PC-3 (cell line): ENCODE data around the gene ELMO3. TPM values are rescaled to one million over a fixed set of nuclear protein-coding genes. Genes with fewer than 3 reads are reported as not detected.

Experiments used
- ATAC-seq: fragments of 200-7000 bp; cut with Tn5 transposase; 2 replicates; pipeline ENCODE4 v1.9.1; 2020; ENCODE audit warnings: mild to moderate bottlenecking, moderate library complexity
- BruUV-seq: library from RNA; stranded (reverse); fragments of 400-500 nt; replicated peaks from 2 replicates; lab custom pipeline; 2021; lab: Mats Ljungman, UMichigan
- CTCF ChIA-PET: fragments of 300-600 bp; sonication (Branson Sonifier 250); formaldehyde crosslinking; loops from one replicate; lab custom pipeline; 2022; ENCODE audit warnings: antibody characterized with exemption; lab: Charles Lee
- POLR2A ChIA-PET: fragments of 300-600 bp; sonication (Branson Sonifier 250); formaldehyde crosslinking; loops from one replicate; lab custom pipeline; 2022; ENCODE audit warnings: antibody characterized with exemption; ENCODE audit not compliant: unreplicated experiment; lab: Charles Lee
- DNase-seq: peaks from one replicate; pipeline ENCODE4 v3.0.0-alpha.2; 2015
- H2AFZ ChIP-seq: fragments of 300-600 bp; sonication (generic); 2 replicates; pipeline ENCODE4 v1.6.0; 2016; ENCODE audit warnings: antibody characterized with exemption, low read length
- H3F3A ChIP-seq: fragments of 300-600 bp; sonication (generic); one replicate; pipeline ENCODE4 v1.6.0; 2017; ENCODE audit warnings: antibody characterized with exemption, low read length, control low read depth, mild to moderate bottlenecking; ENCODE audit not compliant: unreplicated experiment
- H3K27ac ChIP-seq: fragments of 300-600 bp; sonication (generic); 2 replicates; pipeline ENCODE4 v1.5.1; 2016; ENCODE audit warnings: mild to moderate bottlenecking, low read length
- H3K27me3 ChIP-seq: fragments of 300-600 bp; sonication (generic); 2 replicates; pipeline ENCODE4 v1.6.1; 2016; ENCODE audit warnings: low read length, mixed read lengths
- H3K36me3 ChIP-seq: fragments of 300-600 bp; sonication (generic); 2 replicates; pipeline ENCODE4 v1.6.1; 2016; ENCODE audit warnings: low read depth, mixed run types, low read length, mixed read lengths
- H3K4me1 ChIP-seq: fragments of 300-600 bp; sonication (generic); 2 replicates; pipeline ENCODE4 v1.5.1; 2016; ENCODE audit warnings: low read length; ENCODE audit not compliant: insufficient read depth
- H3K4me2 ChIP-seq: fragments of 300-600 bp; sonication (generic); 2 replicates; pipeline ENCODE4 v1.6.0; 2016; ENCODE audit warnings: low read length
- H3K4me3 ChIP-seq: fragments of 300-600 bp; sonication (generic); 2 replicates; pipeline ENCODE4 v1.5.1; 2016; ENCODE audit warnings: mild to moderate bottlenecking, low read length, mixed read lengths
- H3K79me2 ChIP-seq: fragments of 300-600 bp; sonication (generic); 2 replicates; pipeline ENCODE4 v1.6.1; 2017; ENCODE audit warnings: low read length, mixed read lengths
- H3K9ac ChIP-seq: fragments of 300-600 bp; sonication (generic); 2 replicates; pipeline ENCODE4 v1.6.0; 2016; ENCODE audit warnings: mild to moderate bottlenecking, low read length
- H3K9me2 ChIP-seq: fragments of 300-600 bp; sonication (generic); replicated peaks from 2 replicates; pipeline ENCODE4 v1.6.1; 2016; ENCODE audit warnings: mixed run types, low read length, mixed read lengths
- H3K9me3 ChIP-seq: fragments of 300-600 bp; sonication (generic); 2 replicates; pipeline ENCODE4 v1.6.1; 2016; ENCODE audit warnings: low read length, mixed read lengths
- H4K20me1 ChIP-seq: fragments of 300-600 bp; sonication (generic); 2 replicates; pipeline ENCODE4 v1.6.1; 2016; ENCODE audit warnings: low read length, mixed read lengths
- EZH2 ChIP-seq: fragments of 300-600 bp; sonication (generic); IDR thresholded peaks from one replicate; pipeline ENCODE4 v1.6.1; 2017; ENCODE audit warnings: antibody characterized with exemption, mild to moderate bottlenecking, low read length; ENCODE audit not compliant: unreplicated experiment
- EZH2phosphoT487 ChIP-seq: fragments of 300-600 bp; sonication (generic); IDR thresholded peaks from 2 replicates; pipeline ENCODE4 v1.6.1; 2018; ENCODE audit warnings: mild to moderate bottlenecking, antibody characterized with exemption, low read length, borderline replicate concordance
- intact Hi-C: fragments of 100-400 bp; cut with micrococcal nuclease; formaldehyde crosslinking; loops from 2 replicates; pipeline ENCODE4 v1.9.0; 2023
- total RNA-seq: library from RNA; depleted of rRNA; stranded (reverse); fragments of >200 nt; gene quantifications from 2 replicates; pipeline ENCODE4 v1.2.3, GENCODE V29; 2014
- TF ChIP-seq, protein P1 (sequence below): fragments of 300-600 bp; sonication (generic); conservative IDR thresholded peaks from 2 replicates; pipeline ENCODE4 v1.5.1; 2017; ENCODE audit warnings: antibody characterized with exemption, low read depth, mild to moderate bottlenecking, low read length

Gene ELMO3
- total RNA-seq, 1 experiment from 2014 or later = 2.2 TPM

DNA sequence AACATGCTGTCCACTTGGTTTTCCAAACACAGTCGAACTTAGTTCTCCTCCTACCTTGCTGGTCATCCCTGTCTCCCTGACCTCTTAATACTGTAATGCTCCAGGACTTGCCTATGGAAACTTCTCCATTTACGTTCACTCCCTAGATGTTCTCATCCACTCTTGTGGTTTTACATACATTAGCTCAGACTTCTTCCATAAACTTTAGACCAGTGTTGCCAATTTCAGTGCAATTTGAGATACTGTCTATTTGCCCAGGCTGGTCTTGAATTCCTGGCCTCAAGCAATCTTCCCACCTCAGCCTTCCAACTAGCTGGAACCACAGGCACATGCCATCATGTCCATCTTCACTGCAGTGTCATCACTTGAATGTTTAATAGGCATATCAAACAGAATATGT, 16.6 kb upstream of the ELMO3 start:
- H3K27ac ChIP-seq = no peak overlapping the region
- no peaks in the 10 kb centered on the region for H3K9me2 ChIP-seq
- H3K4me1 ChIP-seq = peaks cover 51% of the 10 kb centered on the region
- H3K4me2 ChIP-seq = peak overlapping the region; percentile 89
- no peak for ATAC-seq
- TF ChIP-seq EZH2 (no peak), EZH2phosphoT487 (no peak)
- TF ChIP-seq, protein P1, sequence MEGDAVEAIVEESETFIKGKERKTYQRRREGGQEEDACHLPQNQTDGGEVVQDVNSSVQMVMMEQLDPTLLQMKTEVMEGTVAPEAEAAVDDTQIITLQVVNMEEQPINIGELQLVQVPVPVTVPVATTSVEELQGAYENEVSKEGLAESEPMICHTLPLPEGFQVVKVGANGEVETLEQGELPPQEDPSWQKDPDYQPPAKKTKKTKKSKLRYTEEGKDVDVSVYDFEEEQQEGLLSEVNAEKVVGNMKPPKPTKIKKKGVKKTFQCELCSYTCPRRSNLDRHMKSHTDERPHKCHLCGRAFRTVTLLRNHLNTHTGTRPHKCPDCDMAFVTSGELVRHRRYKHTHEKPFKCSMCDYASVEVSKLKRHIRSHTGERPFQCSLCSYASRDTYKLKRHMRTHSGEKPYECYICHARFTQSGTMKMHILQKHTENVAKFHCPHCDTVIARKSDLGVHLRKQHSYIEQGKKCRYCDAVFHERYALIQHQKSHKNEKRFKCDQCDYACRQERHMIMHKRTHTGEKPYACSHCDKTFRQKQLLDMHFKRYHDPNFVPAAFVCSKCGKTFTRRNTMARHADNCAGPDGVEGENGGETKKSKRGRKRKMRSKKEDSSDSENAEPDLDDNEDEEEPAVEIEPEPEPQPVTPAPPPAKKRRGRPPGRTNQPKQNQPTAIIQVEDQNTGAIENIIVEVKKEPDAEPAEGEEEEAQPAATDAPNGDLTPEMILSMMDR = no peak
- no peaks in the 10 kb centered on the region for H3F3A ChIP-seq
- H3K79me2 ChIP-seq = peaks cover 26% of the 10 kb centered on the region
- no peaks in the 10 kb centered on the region for H4K20me1 ChIP-seq
- no peak overlapping the region for H3K9ac ChIP-seq
- intact Hi-C loops = no loop called here
- no peaks in the 10 kb centered on the region for H3K27me3 ChIP-seq
- H2AFZ ChIP-seq = no peak overlapping the region
- no peaks in the 10 kb centered on the region for H3K36me3 ChIP-seq
- ChIA-PET POLR2A (interaction anchor here (0.6 to 1.1 kb wide), 2 partner anchors 65 to 164 kb away, joined by 3 to 4 read pairs; partner anchors contain the start of gene FHOD1), CTCF (interaction anchor here (0.5 kb wide), 1 partner anchor 132 kb away, joined by 5 read pairs; no protein-coding TSS in a partner anchor)
- DNase-seq = peak; percentile 38
- H3K4me3 ChIP-seq = peak overlapping the region; percentile 79
- BruUV-seq = no TSS peak
- no peaks in the 10 kb centered on the region for H3K9me3 ChIP-seq

DNA sequence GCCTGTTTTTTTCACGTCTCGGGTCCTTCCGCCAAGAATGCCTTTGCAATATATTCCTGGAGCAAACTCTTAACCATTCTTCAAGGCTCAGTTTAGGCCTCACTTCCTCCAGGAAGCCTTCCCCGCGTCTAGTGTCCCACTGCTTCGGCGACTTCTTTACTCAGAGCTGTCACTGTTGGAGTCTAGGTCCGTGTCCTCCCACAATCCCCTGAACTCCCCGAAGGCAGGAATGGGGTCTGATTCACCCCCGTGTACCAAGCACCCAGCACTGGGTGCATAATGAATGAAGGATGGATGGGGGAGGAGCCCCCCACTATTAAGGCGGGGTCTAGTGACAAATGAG, 15.7 kb upstream of the ELMO3 start:
- peaks cover 45% of the 10 kb centered on the region for H3K4me1 ChIP-seq
- ChIA-PET POLR2A (no interaction called here), CTCF (no interaction called here)
- no peaks in the 10 kb centered on the region for H4K20me1 ChIP-seq
- H3F3A ChIP-seq = no peaks in the 10 kb centered on the region
- peak overlapping the region; percentile 91; the same call in 1 of the 2 replicates for H3K9ac ChIP-seq
- no peaks in the 10 kb centered on the region for H3K27me3 ChIP-seq
- intact Hi-C loops = loop anchor here (1.0 kb wide), 1 partner anchor 24 kb away; the partner anchor contains the start of genes FBXL8 and TRADD
- H3K9me3 ChIP-seq = no peaks in the 10 kb centered on the region
- DNase-seq (no peak), ATAC-seq (no peak)
- peak overlapping the region; percentile 89 for H3K4me2 ChIP-seq
- peaks cover 26% of the 10 kb centered on the region for H3K79me2 ChIP-seq
- no peaks in the 10 kb centered on the region for H3K36me3 ChIP-seq
- H3K27ac ChIP-seq = no peak overlapping the region
- H3K4me3 ChIP-seq = peak overlapping the region; percentile 79
- peak overlapping the region; percentile 2; the same call in 1 of the 2 replicates for H2AFZ ChIP-seq
- H3K9me2 ChIP-seq = no peaks in the 10 kb centered on the region
- no peak for TF ChIP-seq EZH2
- TF ChIP-seq, protein P1 = no peak
- TF ChIP-seq EZH2phosphoT487 = no peak
- BruUV-seq = TSS peak; percentile 55
